Uterus (tissue), 4 donors: ENCODE results near the gene DLG5. TPM values are rescaled to one million over a fixed set of nuclear protein-coding genes. Genes with fewer than 3 reads are reported as not detected.

ENCODE experiments used
- DNase-seq, 2 donors: peaks; one replicate each; pipeline ENCODE4 v3.0.0-alpha.2; 2019 to 2020
- H3K27ac ChIP-seq, 2 donors: fragments of 200-600 bp; sonication (generic); 1 replicate in 1 of 2; 2 replicates in 1 of 2; pipeline ENCODE4 v1.5.1; 2016 to 2018
- H3K27me3 ChIP-seq, 2 donors: fragments of 200-600 bp; sonication (generic); one replicate each; pipeline ENCODE4 v1.5.1; 2018 to 2019; ENCODE audit warnings: control low read depth in 1 of 2
- H3K36me3 ChIP-seq, 2 donors: fragments of 200-600 bp; sonication (generic); one replicate each; pipeline ENCODE4 v1.5.1; 2019; ENCODE audit warnings: control low read depth in 1 of 2
- H3K4me1 ChIP-seq, 2 donors: fragments of 200-600 bp; sonication (generic); one replicate each; pipeline ENCODE4 v1.5.1; 2018 to 2019; ENCODE audit warnings: control low read depth in 1 of 2
- H3K4me3 ChIP-seq, 2 donors: fragments of 200-600 bp; sonication (generic); 1 replicate in 1 of 2; 2 replicates in 1 of 2; pipeline ENCODE4 v1.5.1; 2018 to 2019; ENCODE audit warnings: mild to moderate bottlenecking in 1 of 2
- H3K9me3 ChIP-seq, 2 donors: fragments of 200-600 bp; sonication (generic); one replicate each; pipeline ENCODE4 v1.5.1; 2019; ENCODE audit warnings: control low read depth in 1 of 2
- CTCF ChIP-seq, 4 experiments: fragments of 200-600 bp in 2 of 4; fragments of 450-650 bp in 2 of 4; sonication (generic) in 2 of 4; IDR thresholded peaks; one replicate each; pipeline ENCODE4 v1.5.1; 2016 to 2019; ENCODE audit warnings: antibody characterized with exemption in 4 of 4, mild to moderate bottlenecking in 2 of 4, moderate library complexity in 1 of 4
- POLR2A ChIP-seq, 2 donors: fragments of 450-650 bp; IDR thresholded peaks; one replicate each; pipeline ENCODE4 v1.6.1; 2016; ENCODE audit warnings: antibody characterized with exemption in 2 of 2, mild to moderate bottlenecking in 1 of 2, moderate library complexity in 1 of 2
- intact Hi-C: fragments of 100-400 bp; cut with DNase I; formaldehyde crosslinking; loops from one replicate; pipeline ENCODE4 v1.15.1; 2023; ENCODE audit warnings: low total_unique reads
- total RNA-seq, 4 donors: library from RNA; depleted of rRNA in 3 of 4; stranded (reverse); fragments of >200 nt in 3 of 4; gene quantifications; one replicate each; pipeline versions ENCODE4 v1.1.0 to v1.2.4, GENCODE V29; 2014 to 2023
- donor health status: DM: yes; HTN: yes; CAD: no.

Gene DLG5
- total RNA-seq, 4 donors from 2014 or later, result 27.1 to 72.6 (median 46.5) TPM

GRCh38 chr10:77819210-77820112 is 107.1 kb downstream of the DLG5 start:
- no peak for TF ChIP-seq POLR2A (IDR thresholded peaks at IDR 0.05)
- TF ChIP-seq CTCF (IDR thresholded peaks at IDR 0.05), result no peak
- intact Hi-C loops, result no loop called here
- H3K4me3 ChIP-seq, result no peak overlapping the region
- H3K27me3 ChIP-seq, result no peaks in the 10 kb centered on the region
- H3K27ac ChIP-seq, result no peak overlapping the region
- no peak for DNase-seq
- no peaks in the 10 kb centered on the region for H3K9me3 ChIP-seq
- no peaks in the 10 kb centered on the region for H3K36me3 ChIP-seq
- no peaks in the 10 kb centered on the region for H3K4me1 ChIP-seq

- intact Hi-C loops, result no loop called here
- no peaks in the 10 kb centered on the region for H3K36me3 ChIP-seq
- no peaks in the 10 kb centered on the region for H3K9me3 ChIP-seq
- no peak for TF ChIP-seq CTCF (IDR thresholded peaks at IDR 0.05)
- TF ChIP-seq POLR2A (IDR thresholded peaks at IDR 0.05), result no peak
- H3K4me1 ChIP-seq, result no peaks in the 10 kb centered on the region
- H3K27me3 ChIP-seq, result no peaks in the 10 kb centered on the region
- H3K4me3 ChIP-seq, result no peak overlapping the region
- H3K27ac ChIP-seq, result no peak overlapping the region
- DNase-seq, result no peak
Measured at GRCh38 chr10:77818378-77818777, 108.2 kb downstream of the DLG5 start.

GRCh38 chr10:77817541-77817940 is 109.0 kb downstream of the DLG5 start:
- Histone ChIP-seq H3K27ac (no peak overlapping the region), H3K9me3 (no peaks in the 10 kb centered on the region), H3K4me3 (no peak overlapping the region), H3K27me3 (no peaks in the 10 kb centered on the region), H3K36me3 (no peaks in the 10 kb centered on the region), H3K4me1 (no peaks in the 10 kb centered on the region)
- no peak for DNase-seq
- intact Hi-C loops, result no loop called here
- TF ChIP-seq POLR2A (IDR thresholded peaks at IDR 0.05) (no peak), CTCF (IDR thresholded peaks at IDR 0.05) (no peak)

- Histone ChIP-seq H3K36me3 (no peaks in the 10 kb centered on the region), H3K9me3 (no peaks in the 10 kb centered on the region), H3K27ac (no peak overlapping the region), H3K4me1 (no peaks in the 10 kb centered on the region), H3K27me3 (no peaks in the 10 kb centered on the region), H3K4me3 (no peak overlapping the region)
- no peak for TF ChIP-seq CTCF (IDR thresholded peaks at IDR 0.05)
- no peak for TF ChIP-seq POLR2A (IDR thresholded peaks at IDR 0.05)
- intact Hi-C loops, result no loop called here
- no peak for DNase-seq
Measured at GRCh38 chr10:77816311-77816710, 110.2 kb downstream of the DLG5 start.

- Histone ChIP-seq H3K27ac (no peak overlapping the region), H3K4me1 (no peaks in the 10 kb centered on the region), H3K27me3 (no peaks in the 10 kb centered on the region), H3K4me3 (no peak overlapping the region), H3K36me3 (no peaks in the 10 kb centered on the region), H3K9me3 (no peaks in the 10 kb centered on the region)
- no peak for DNase-seq
- TF ChIP-seq CTCF (IDR thresholded peaks at IDR 0.05) (no peak), POLR2A (IDR thresholded peaks at IDR 0.05) (no peak)
- intact Hi-C loops, result no loop called here
Measured at GRCh38 chr10:77812741-77813140, 113.8 kb downstream of the DLG5 start.
